Natural killer cell treated with Interleukin-12 subunit alpha and Interleukin-12 subunit beta and Interleukin-15 and Interleukin-18, amount 100 ng/mL, for 72 hours (primary cell): ENCODE measurements around the gene TENM4. TPM values are rescaled to one million over a fixed set of nuclear protein-coding genes. Genes with fewer than 3 reads are reported as not detected.

Experiments used
- ATAC-seq, 2 donors: fragments of 150-1000 bp; cut with Tn5 transposase in 1 of 2; sonication (Bioruptor Pico), chemical (Tn5 transposase) in 1 of 2; 2 replicates each; pipeline ENCODE4 v1.10.0; 2021
- DNase-seq: peaks from one replicate; pipeline ENCODE4 v3.0.0; 2022; ENCODE audit warnings: low spot score
- H3K27ac Mint-ChIP-seq, 2 donors: 1 replicate in 1 of 2; 2 replicates in 1 of 2; pipeline ENCODE4 v1.8.0; 2022; ENCODE audit warnings: mixed read lengths in 2 of 2, mild to moderate bottlenecking in 1 of 2, moderate library complexity in 1 of 2
- H3K27me3 Mint-ChIP-seq, 2 donors: 1 replicate in 1 of 2; 2 replicates in 1 of 2; pipeline ENCODE4 v1.8.0; 2022; ENCODE audit warnings: mixed read lengths in 2 of 2
- H3K36me3 Mint-ChIP-seq: one replicate; pipeline ENCODE4 v1.8.0; 2022; ENCODE audit warnings: mixed read lengths
- H3K4me1 Mint-ChIP-seq, 2 donors: 1 replicate in 1 of 2; 2 replicates in 1 of 2; pipeline ENCODE4 v1.8.0; 2022; ENCODE audit warnings: low read depth in 2 of 2, mixed read lengths in 2 of 2, mild to moderate bottlenecking in 1 of 2
- H3K4me3 Mint-ChIP-seq: one replicate; pipeline ENCODE4 v1.8.0; 2022; ENCODE audit warnings: mixed read lengths
- H3K9me3 Mint-ChIP-seq: 2 replicates; pipeline ENCODE4 v1.8.0; 2022; ENCODE audit warnings: mixed read lengths
- total RNA-seq, 2 donors: library from RNA; stranded (reverse); gene quantifications; one replicate each; pipeline ENCODE4 v1.2.3, GENCODE V29; 2022

The TENM4 gene
- total RNA-seq, 2 donors from 2014 or later = not detected

GRCh38 chr11:78772186-78772585, 668.6 kb downstream of the TENM4 start:
- Mint-ChIP-seq H3K36me3 (no peaks in the 10 kb centered on the region), H3K4me3 (no peak overlapping the region), H3K4me1 (no peaks in the 10 kb centered on the region), H3K27me3 (peaks cover 4 to 20% of the 10 kb centered on the region in 2 donors), H3K9me3 (no peaks in the 10 kb centered on the region), H3K27ac (no peak overlapping the region)
- DNase-seq (no peak), ATAC-seq (no peak)

- DNase-seq (no peak), ATAC-seq (no peak)
- no peak overlapping the region for H3K27ac Mint-ChIP-seq
- no peaks in the 10 kb centered on the region for H3K36me3 Mint-ChIP-seq
- H3K4me1 Mint-ChIP-seq = no peaks in the 10 kb centered on the region
- H3K9me3 Mint-ChIP-seq = no peaks in the 10 kb centered on the region
- peaks cover 2 to 15% of the 10 kb centered on the region in 2 donors for H3K27me3 Mint-ChIP-seq
- no peak overlapping the region for H3K4me3 Mint-ChIP-seq
Observed at GRCh38 chr11:78770931-78771330, 669.9 kb downstream of the TENM4 start.

GRCh38 chr11:78768971-78769370, 671.9 kb downstream of the TENM4 start:
- Mint-ChIP-seq H3K4me1 (no peaks in the 10 kb centered on the region), H3K27me3 (peaks cover 5 to 14% of the 10 kb centered on the region in 2 donors), H3K4me3 (no peak overlapping the region), H3K9me3 (no peaks in the 10 kb centered on the region), H3K27ac (no peak overlapping the region), H3K36me3 (no peaks in the 10 kb centered on the region)
- DNase-seq (no peak), ATAC-seq (no peak)

- no peaks in the 10 kb centered on the region for H3K9me3 Mint-ChIP-seq
- H3K27me3 Mint-ChIP-seq = peaks cover 5 to 14% of the 10 kb centered on the region in 2 donors
- no peaks in the 10 kb centered on the region for H3K4me1 Mint-ChIP-seq
- no peak for DNase-seq
- H3K27ac Mint-ChIP-seq = no peak overlapping the region
- no peak overlapping the region for H3K4me3 Mint-ChIP-seq
- no peaks in the 10 kb centered on the region for H3K36me3 Mint-ChIP-seq
- no peak for ATAC-seq
Observed at GRCh38 chr11:78768345-78768744, 672.5 kb downstream of the TENM4 start.

- no peaks in the 10 kb centered on the region for H3K9me3 Mint-ChIP-seq
- no peaks in the 10 kb centered on the region for H3K36me3 Mint-ChIP-seq
- no peak for DNase-seq
- no peak overlapping the region for H3K27ac Mint-ChIP-seq
- H3K4me3 Mint-ChIP-seq = no peak overlapping the region
- H3K27me3 Mint-ChIP-seq = peaks cover 2 to 14% of the 10 kb centered on the region in 2 donors
- no peaks in the 10 kb centered on the region for H3K4me1 Mint-ChIP-seq
- ATAC-seq = no peak
Observed at GRCh38 chr11:78767027-78767932, 673.5 kb downstream of the TENM4 start.

GRCh38 chr11:78764946-78765345, 675.9 kb downstream of the TENM4 start:
- Mint-ChIP-seq H3K27ac (no peak overlapping the region), H3K4me3 (no peak overlapping the region), H3K36me3 (no peaks in the 10 kb centered on the region), H3K4me1 (no peaks in the 10 kb centered on the region), H3K9me3 (no peaks in the 10 kb centered on the region), H3K27me3 (peaks cover 2 to 7% of the 10 kb centered on the region in 2 donors)
- DNase-seq (no peak), ATAC-seq (no peak)

- Mint-ChIP-seq H3K9me3 (no peaks in the 10 kb centered on the region), H3K4me1 (no peaks in the 10 kb centered on the region), H3K27me3 (peaks cover 2 to 5% of the 10 kb centered on the region in 2 donors), H3K4me3 (no peak overlapping the region), H3K27ac (no peak overlapping the region), H3K36me3 (no peaks in the 10 kb centered on the region)
- ATAC-seq (no peak), DNase-seq (no peak)
Observed at GRCh38 chr11:78763664-78764063, 677.2 kb downstream of the TENM4 start.

GRCh38 chr11:78762105-78762504, 678.7 kb downstream of the TENM4 start:
- H3K4me1 Mint-ChIP-seq = no peaks in the 10 kb centered on the region
- H3K9me3 Mint-ChIP-seq = no peaks in the 10 kb centered on the region
- H3K36me3 Mint-ChIP-seq = no peaks in the 10 kb centered on the region
- H3K4me3 Mint-ChIP-seq = no peak overlapping the region
- H3K27ac Mint-ChIP-seq = no peak overlapping the region
- peaks cover 2 to 9% of the 10 kb centered on the region in 2 donors for H3K27me3 Mint-ChIP-seq
- DNase-seq = no peak
- ATAC-seq = no peak

- ATAC-seq (no peak), DNase-seq (no peak)
- Mint-ChIP-seq H3K36me3 (no peaks in the 10 kb centered on the region), H3K27me3 (peaks cover 0 to 20% of the 10 kb centered on the region in 2 donors), H3K27ac (no peak overlapping the region), H3K9me3 (no peaks in the 10 kb centered on the region), H3K4me3 (no peak overlapping the region), H3K4me1 (no peaks in the 10 kb centered on the region)
Observed at GRCh38 chr11:78759071-78759470, 681.8 kb downstream of the TENM4 start.

- no peaks in the 10 kb centered on the region for H3K9me3 Mint-ChIP-seq
- ATAC-seq (no peak), DNase-seq (no peak)
- no peak overlapping the region for H3K4me3 Mint-ChIP-seq
- peaks cover 11 to 31% of the 10 kb centered on the region in 2 donors for H3K27me3 Mint-ChIP-seq
- no peak overlapping the region for H3K27ac Mint-ChIP-seq
- H3K36me3 Mint-ChIP-seq = no peaks in the 10 kb centered on the region
- H3K4me1 Mint-ChIP-seq = no peaks in the 10 kb centered on the region
Observed at GRCh38 chr11:78753297-78753696, 687.5 kb downstream of the TENM4 start.

- no peaks in the 10 kb centered on the region for H3K9me3 Mint-ChIP-seq
- H3K27ac Mint-ChIP-seq = no peak overlapping the region
- no peak overlapping the region for H3K4me3 Mint-ChIP-seq
- no peaks in the 10 kb centered on the region for H3K4me1 Mint-ChIP-seq
- H3K27me3 Mint-ChIP-seq = peaks cover 11 to 31% of the 10 kb centered on the region in 2 donors
- DNase-seq (no peak), ATAC-seq (no peak)
- H3K36me3 Mint-ChIP-seq = no peaks in the 10 kb centered on the region
Observed at GRCh38 chr11:78752494-78752893, 688.3 kb downstream of the TENM4 start.

GRCh38 chr11:78748918-78749690, 691.7 kb downstream of the TENM4 start:
- no peak for ATAC-seq
- H3K4me3 Mint-ChIP-seq = no peak overlapping the region

GRCh38 chr11:78744949-78745348, 695.9 kb downstream of the TENM4 start:
- H3K27me3 Mint-ChIP-seq = peaks cover 10 to 15% of the 10 kb centered on the region in 2 donors
- no peak for DNase-seq
- no peaks in the 10 kb centered on the region for H3K9me3 Mint-ChIP-seq
- H3K27ac Mint-ChIP-seq = no peak overlapping the region
- ATAC-seq = no peak
- H3K36me3 Mint-ChIP-seq = no peaks in the 10 kb centered on the region
- H3K4me1 Mint-ChIP-seq = no peaks in the 10 kb centered on the region
- H3K4me3 Mint-ChIP-seq = no peak overlapping the region

More at GRCh38 chr11:78748918-78749690, 691.7 kb downstream of the TENM4 start:
- DNase-seq = no peak
- peaks cover 13 to 21% of the 10 kb centered on the region in 2 donors for H3K27me3 Mint-ChIP-seq
- no peaks in the 10 kb centered on the region for H3K4me1 Mint-ChIP-seq
- no peaks in the 10 kb centered on the region for H3K9me3 Mint-ChIP-seq
- no peaks in the 10 kb centered on the region for H3K36me3 Mint-ChIP-seq
- H3K27ac Mint-ChIP-seq = no peak overlapping the region

GRCh38 chr11:78744202-78744601, 696.6 kb downstream of the TENM4 start:
- Mint-ChIP-seq H3K36me3 (no peaks in the 10 kb centered on the region), H3K9me3 (no peaks in the 10 kb centered on the region), H3K4me1 (no peaks in the 10 kb centered on the region), H3K4me3 (no peak overlapping the region), H3K27ac (no peak overlapping the region), H3K27me3 (peaks cover 10 to 19% of the 10 kb centered on the region in 2 donors)
- ATAC-seq (no peak), DNase-seq (no peak)
